SK-MEL-5 (cell line): ENCODE measurements around the gene PSMD3. TPM values are rescaled to one million over a fixed set of nuclear protein-coding genes. Genes with fewer than 3 reads are reported as not detected.
"Not testable (repeated sequence)": the region's sequence is repeated elsewhere in the genome, so short reads cannot be mapped to it uniquely, and the experiment has no call there.

Source experiments
- DNase-seq: peaks from one replicate; pipeline ENCODE4 v3.0.0-alpha.2; 2016; ENCODE audit warnings: low read depth, low spot score
- in situ Hi-C: cut with HindIII; loops from 2 replicates; pipeline ENCODE4 v1.10.0; 2016; ENCODE audit warnings: low sequenced_read_pairs, high pct_unique_total_duplicates, low pct_unique_long_range_greater_than_20kb
- polyA plus RNA-seq, 2 experiments: library from polyadenylated mRNA; depleted of rRNA; stranded (reverse); fragments of >200 nt; gene quantifications; 2 replicates each; pipeline ENCODE4 v1.2.3, GENCODE V29; 2015
- total RNA-seq: library from RNA; depleted of rRNA; stranded (reverse); fragments of >200 nt; shearing (Covaris generic); gene quantifications from 2 replicates; pipeline ENCODE4 v1.2.3, GENCODE V29; 2014; rRNA removed

PSMD3 gene
- total RNA-seq: 125 and 129 TPM in 2 replicates
- 179 and 216 TPM in 2 replicates for polyA plus RNA-seq (2015; cell fraction: cytosol; rRNA removed)
- polyA plus RNA-seq (2015; cell fraction: nucleus; rRNA removed): 115 and 138 TPM in 2 replicates

DNA sequence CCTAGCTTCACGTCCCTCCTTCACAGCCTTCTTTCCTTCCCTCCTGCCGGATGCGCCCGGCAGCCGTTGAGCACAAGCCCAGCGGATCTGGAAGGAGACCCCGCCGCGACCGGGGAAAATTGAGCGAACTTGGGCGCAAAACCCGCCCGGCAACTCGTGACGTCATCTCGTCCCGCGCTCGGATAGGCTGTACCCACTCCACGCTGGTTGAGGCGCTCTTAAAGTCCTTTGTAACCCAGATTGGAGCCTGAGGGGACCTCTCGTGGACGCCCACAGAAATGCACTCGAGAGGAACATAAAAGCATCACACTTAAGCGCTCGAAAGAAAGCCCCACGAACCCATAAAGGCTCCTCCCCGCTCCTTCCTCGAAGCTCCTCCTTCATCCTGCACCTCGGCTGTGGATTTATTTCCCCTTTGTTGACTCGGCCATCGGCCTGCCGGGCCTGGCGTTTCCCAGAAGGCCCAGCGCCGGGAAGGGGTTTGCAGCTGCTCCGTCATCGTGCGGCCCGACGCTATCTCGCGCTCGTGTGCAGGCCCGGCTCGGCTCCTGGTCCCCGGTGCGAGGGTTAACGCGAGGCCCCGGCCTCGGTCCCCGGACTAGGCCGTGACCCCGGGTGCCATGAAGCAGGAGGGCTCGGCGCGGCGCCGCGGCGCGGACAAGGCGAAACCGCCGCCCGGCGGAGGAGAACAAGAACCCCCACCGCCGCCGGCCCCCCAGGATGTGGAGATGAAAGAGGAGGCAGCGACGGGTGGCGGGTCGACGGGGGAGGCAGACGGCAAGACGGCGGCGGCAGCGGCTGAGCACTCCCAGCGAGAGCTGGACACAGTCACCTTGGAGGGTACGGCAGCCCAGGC lies at the start of gene PSMD3:
Gene PSMD3, plus strand, starts transcription at position 457 of the 856 bp plus-strand sequence. Its CDS starts 164 bp downstream, at position 621.
- peak; percentile 100 for DNase-seq
- in situ Hi-C loops: loop anchor here (25.0 kb wide), 1 partner anchor 107 kb away; no protein-coding TSS in a partner anchor

- in situ Hi-C loops: no loop called here
- DNase-seq: no peak
Observed at GRCh38 chr17:39933912-39934311, 46.7 kb upstream of the PSMD3 start.

DNA sequence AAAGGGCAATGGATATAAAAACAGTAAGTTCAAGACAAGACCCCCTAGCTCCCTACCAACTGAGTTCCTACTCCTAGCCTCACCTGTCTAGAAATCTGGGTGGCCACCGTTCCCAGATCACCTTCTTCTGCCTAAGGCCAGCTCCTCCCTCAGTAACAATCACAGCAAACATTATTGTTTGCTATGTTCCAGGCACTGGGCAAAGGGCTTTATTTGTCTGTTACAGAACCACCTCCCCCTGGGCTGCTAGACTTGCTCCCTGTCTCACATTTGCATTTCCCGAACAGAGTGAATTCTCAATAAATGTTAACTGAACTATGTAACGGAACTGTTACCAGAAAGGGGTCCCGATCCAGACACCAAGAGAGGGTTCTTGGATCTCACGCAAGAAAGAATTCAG lies 46.3 kb upstream of the PSMD3 start:
- DNase-seq: no peak
- in situ Hi-C loops: no loop called here

- in situ Hi-C loops: no loop called here
- no peak for DNase-seq
Observed at GRCh38 chr17:39935909-39936308, 44.7 kb upstream of the PSMD3 start.

GRCh38 chr17:39937447-39937846 lies 43.2 kb upstream of the PSMD3 start:
- in situ Hi-C loops: no loop called here
- DNase-seq: no peak

DNA sequence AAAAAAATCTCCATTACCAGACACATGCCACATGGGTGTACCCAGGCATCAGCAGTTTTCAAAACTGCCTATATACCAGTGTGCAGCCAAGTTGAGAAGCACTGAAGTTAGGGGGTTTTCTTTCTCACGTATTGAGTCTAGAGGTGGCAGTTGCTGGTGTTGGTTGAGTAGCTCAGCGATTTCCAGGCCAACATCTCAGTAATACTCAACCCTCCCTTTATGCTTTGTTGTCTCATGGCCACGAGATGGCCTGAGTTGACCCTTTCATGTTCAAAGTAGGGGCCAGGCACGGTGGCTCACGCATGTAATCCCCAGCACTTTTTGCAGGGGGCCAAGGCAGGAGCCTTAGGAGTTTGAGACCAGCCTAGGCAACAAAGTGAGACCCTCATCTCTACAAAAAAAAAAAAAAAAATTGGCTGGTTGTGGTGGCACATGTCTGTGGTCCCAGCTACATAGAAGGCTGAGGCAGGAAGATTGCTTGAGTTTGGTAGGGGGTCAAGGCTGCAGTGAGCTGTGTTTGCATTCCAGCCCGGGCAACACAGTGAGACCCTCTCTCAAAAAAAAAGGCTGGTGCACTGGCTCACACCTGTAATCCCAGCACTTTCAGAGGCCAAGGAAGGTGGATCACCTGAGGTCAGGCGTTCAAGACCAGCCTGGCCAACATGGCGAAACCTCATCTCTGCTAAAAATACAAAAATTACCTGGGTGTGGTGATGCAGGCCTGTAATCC lies 42.3 kb upstream of the PSMD3 start:
- in situ Hi-C loops: no loop called here
- peak; percentile 48 for DNase-seq

DNA sequence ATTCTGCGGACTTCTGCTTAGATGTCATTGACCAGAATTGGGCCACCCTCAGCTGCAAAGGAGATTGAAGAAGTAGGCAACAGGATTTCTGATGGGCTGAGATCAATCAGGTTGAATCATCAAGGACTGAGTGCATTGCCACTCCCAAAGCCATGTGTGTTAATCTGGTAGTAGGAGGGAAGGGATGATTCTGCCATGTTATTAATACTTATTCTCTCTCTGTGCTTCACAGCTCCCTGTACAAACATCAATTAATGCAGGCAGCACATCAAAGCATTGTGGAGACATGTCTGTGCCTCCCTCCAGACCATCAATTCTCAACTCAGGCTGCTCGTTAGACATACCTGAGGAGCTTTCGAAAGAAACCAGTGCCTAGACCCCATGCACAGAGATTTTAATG lies 41.5 kb upstream of the PSMD3 start:
- in situ Hi-C loops: no loop called here

GRCh38 chr17:39939588-39940419 lies 40.8 kb upstream of the PSMD3 start:
- peak; percentile 61 for DNase-seq
- in situ Hi-C loops: no loop called here

More for the DNA sequence above, 41.5 kb upstream of the PSMD3 start:
- no peak for DNase-seq

DNA sequence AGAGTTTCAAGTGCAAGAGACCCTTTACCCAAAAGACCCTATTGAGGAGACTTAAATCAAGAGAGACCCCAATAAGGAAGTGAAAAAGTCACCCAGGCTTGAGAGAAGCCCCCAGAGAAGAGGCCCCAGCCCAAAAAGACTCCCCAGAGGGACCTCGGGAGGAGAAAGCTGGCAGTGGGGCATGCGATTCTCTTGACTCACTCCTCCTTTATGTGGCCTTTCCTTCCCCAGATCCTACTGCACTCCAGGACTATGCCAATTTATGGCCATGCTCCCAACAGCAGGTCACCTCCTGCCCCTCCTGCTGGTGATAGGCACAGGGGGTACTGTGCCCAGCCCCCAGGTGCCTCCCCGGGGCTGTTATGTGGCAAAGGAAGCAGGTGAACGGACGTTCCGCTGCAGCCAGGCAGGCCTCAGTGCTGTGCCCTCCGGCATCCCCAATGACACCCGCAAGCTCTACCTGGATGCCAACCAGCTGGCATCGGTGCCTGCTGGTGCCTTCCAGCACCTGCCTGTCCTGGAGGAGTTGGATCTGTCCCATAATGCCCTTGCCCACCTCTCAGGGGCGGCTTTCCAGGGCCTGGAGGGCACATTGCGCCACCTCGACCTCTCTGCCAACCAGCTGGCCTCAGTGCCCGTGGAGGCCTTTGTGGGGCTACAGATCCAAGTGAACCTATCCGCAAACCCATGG lies 36.8 kb upstream of the PSMD3 start:
- DNase-seq: no peak
- in situ Hi-C loops: no loop called here

- no peak for DNase-seq
- in situ Hi-C loops: no loop called here
Observed at GRCh38 chr17:39944393-39944711, 36.3 kb upstream of the PSMD3 start.

DNA sequence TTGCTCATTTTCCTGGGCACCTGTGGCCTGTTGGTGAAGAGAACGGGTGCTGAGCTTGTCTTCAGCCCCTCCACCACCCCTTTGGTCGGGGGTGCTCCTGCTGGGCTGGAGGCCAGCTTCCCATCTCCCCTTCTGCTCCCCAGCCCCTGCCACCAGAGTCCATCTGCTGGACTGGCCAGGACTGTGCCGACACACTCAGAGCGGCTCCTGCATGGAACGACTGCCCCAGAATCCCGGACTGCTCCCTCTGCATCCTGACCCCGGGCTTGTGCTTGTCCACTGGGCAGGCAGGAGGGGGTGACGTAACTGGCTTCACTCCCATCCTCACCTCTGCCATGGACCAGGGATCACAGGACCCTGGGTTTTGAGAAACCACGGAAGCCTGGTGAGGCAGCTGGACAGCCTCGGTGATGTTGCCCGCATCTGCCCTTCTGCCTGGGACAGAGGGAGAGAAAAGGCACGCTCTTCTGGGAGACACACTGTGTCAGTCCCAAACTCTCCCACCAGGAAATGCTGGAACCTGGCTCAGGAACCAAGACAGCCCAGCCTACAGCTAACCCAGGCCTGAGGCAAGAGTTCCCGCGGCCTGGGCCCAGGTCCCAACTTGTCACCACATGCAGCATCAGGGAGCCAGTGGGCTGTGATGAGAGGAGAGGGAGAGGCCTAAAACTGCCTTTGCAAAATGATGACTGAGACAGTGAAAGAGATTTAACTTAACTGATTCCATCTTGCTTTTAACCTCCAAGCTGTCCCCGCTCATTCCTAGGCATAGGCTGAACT lies 33.9 kb upstream of the PSMD3 start:
- no peak for DNase-seq
- in situ Hi-C loops: no loop called here

GRCh38 chr17:39948489-39948828 lies 32.1 kb upstream of the PSMD3 start:
- DNase-seq, in situ Hi-C loops: not testable (repeated sequence)

DNA sequence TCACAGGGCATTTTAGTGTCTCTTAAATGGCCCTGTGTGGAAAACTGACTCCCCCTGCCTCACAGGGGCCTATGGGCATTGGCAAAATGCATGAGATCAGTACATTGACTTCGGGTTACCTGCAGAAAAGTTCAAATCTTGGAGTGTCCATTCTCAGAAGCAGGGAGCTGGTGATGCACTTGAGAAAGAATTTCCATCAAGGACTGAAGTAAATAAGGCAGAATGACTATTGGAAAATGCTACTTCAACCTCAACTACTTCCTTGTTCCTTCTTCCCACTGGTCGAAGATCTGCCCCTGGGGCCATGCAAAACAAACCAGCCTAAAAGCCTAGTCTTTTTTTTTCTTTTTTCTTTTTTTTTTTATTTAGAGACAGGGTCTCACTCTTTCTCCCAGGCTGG lies 31.6 kb upstream of the PSMD3 start:
- no peak for DNase-seq
- in situ Hi-C loops: no loop called here

DNA sequence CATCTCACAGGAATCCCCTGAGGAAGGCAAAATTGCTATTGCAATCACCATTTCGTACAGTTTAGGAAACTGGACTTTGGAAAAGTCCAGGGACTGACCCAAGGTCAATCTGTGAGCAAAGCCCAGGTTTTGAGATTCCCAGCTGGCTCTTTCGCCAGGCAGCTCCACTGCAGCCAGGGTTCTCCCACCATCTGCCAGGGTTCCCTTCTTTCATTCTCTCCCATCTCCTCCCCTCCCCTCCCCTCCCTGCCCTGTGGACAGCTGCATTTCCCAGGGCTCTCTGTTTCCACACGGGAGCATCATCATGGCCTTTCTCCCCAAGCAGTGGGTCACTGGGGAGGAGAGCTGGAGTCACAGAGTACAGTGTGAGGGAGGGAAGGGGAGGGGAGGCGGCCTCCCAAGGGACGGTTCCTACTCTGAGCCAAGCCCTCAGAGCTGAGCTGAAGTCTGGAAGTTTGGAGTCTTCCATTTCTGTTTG lies 29.7 kb upstream of the PSMD3 start:
- no peak for DNase-seq
- in situ Hi-C loops: no loop called here

- DNase-seq: no peak
- in situ Hi-C loops: no loop called here
Observed at GRCh38 chr17:39951924-39952679, 28.5 kb upstream of the PSMD3 start.
